Testis (tissue), 3 donors: ENCODE data around the gene MLYCD. TPM values are rescaled to one million over a fixed set of nuclear protein-coding genes. Genes with fewer than 3 reads are reported as not detected.

Experiments
- DNase-seq: peaks from one replicate; pipeline ENCODE4 v3.0.0-alpha.2; 2019
- H3K27ac ChIP-seq, 2 donors: fragments of 200-600 bp; sonication (generic); one replicate each; pipeline ENCODE4 v1.5.1; 2019
- H3K27me3 ChIP-seq: fragments of 200-600 bp; sonication (generic); one replicate; pipeline ENCODE4 v1.5.1; 2019
- H3K36me3 ChIP-seq: fragments of 200-600 bp; sonication (generic); one replicate; pipeline ENCODE4 v1.5.1; 2017; ENCODE audit warnings: low read depth; ENCODE audit errors: missing control alignments
- H3K4me1 ChIP-seq: fragments of 200-600 bp; sonication (generic); one replicate; pipeline ENCODE4 v1.5.1; 2019
- H3K4me3 ChIP-seq, 2 donors: fragments of 200-600 bp; sonication (generic); one replicate each; pipeline ENCODE4 v1.5.1; 2017 to 2019
- H3K9me3 ChIP-seq: fragments of 200-600 bp; sonication (generic); one replicate; pipeline ENCODE4 v1.5.1; 2017
- POLR2A ChIP-seq: fragments of 450-650 bp; IDR thresholded peaks from one replicate; pipeline ENCODE4 v1.6.1; 2017; ENCODE audit warnings: antibody characterized with exemption, mild to moderate bottlenecking, moderate library complexity
- WGBS, 2 donors: methylation state at CpG; one replicate each; pipeline ENCODE4 v1.1.5; 2018; 5-methylcytosine and 5-hydroxymethylcytosine counted together
- intact Hi-C: fragments of 100-400 bp; cut with DNase I; formaldehyde crosslinking; loops from one replicate; pipeline ENCODE4 v1.15.1; 2023; ENCODE audit warnings: low total_unique reads
- polyA plus RNA-seq: library from polyadenylated mRNA; stranded (reverse); fragments of 350-450 nt; fragmentation: Illumina TruSeq; extraction: RNeasy Lipid Tissue Mini Kit (QIAGEN cat#74804); gene quantifications from one replicate; pipeline ENCODE4 v1.2.3, GENCODE V29; 2014; ENCODE audit warnings: low read depth, low replicate concordance; ENCODE audit not compliant: insufficient read depth
- total RNA-seq, 2 donors: library from RNA; depleted of rRNA; stranded (reverse); fragments of >200 nt; gene quantifications; one replicate each; pipeline ENCODE4 v1.2.3, GENCODE V29; 2016
- TF ChIP-seq, protein P1 (sequence below), 3 experiments: fragments of 450-650 bp in 2 of 3; fragments of 200-600 bp in 1 of 3; sonication (generic) in 1 of 3; IDR thresholded peaks; one replicate each; pipeline ENCODE4 v1.5.1; 2016 to 2019; ENCODE audit warnings: antibody characterized with exemption in 3 of 3, mild to moderate bottlenecking in 2 of 3, moderate library complexity in 1 of 3

The MLYCD gene
- total and polyA plus RNA-seq, 3 donors from 2014 or later = 4.5 to 22.1 (median 15.1) TPM

- 27 to 38% methylated on average over 8 of the region's 8 CpGs for WGBS, 2 donors
- intact Hi-C loops = no loop called here
- no peak for TF ChIP-seq POLR2A
- TF ChIP-seq, protein P1, sequence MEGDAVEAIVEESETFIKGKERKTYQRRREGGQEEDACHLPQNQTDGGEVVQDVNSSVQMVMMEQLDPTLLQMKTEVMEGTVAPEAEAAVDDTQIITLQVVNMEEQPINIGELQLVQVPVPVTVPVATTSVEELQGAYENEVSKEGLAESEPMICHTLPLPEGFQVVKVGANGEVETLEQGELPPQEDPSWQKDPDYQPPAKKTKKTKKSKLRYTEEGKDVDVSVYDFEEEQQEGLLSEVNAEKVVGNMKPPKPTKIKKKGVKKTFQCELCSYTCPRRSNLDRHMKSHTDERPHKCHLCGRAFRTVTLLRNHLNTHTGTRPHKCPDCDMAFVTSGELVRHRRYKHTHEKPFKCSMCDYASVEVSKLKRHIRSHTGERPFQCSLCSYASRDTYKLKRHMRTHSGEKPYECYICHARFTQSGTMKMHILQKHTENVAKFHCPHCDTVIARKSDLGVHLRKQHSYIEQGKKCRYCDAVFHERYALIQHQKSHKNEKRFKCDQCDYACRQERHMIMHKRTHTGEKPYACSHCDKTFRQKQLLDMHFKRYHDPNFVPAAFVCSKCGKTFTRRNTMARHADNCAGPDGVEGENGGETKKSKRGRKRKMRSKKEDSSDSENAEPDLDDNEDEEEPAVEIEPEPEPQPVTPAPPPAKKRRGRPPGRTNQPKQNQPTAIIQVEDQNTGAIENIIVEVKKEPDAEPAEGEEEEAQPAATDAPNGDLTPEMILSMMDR (IDR thresholded peaks at IDR 0.05) = no peak
- no peaks in the 10 kb centered on the region for H3K36me3 ChIP-seq
- no peak overlapping the region for H3K27ac ChIP-seq
- H3K27me3 ChIP-seq = no peaks in the 10 kb centered on the region
- no peak overlapping the region for H3K4me3 ChIP-seq
- H3K9me3 ChIP-seq = no peaks in the 10 kb centered on the region
- H3K4me1 ChIP-seq = peaks cover 20% of the 10 kb centered on the region
- DNase-seq = no peak
Observed at GRCh38 chr16:83951544-83951943, 52.6 kb downstream of the MLYCD start.

DNA sequence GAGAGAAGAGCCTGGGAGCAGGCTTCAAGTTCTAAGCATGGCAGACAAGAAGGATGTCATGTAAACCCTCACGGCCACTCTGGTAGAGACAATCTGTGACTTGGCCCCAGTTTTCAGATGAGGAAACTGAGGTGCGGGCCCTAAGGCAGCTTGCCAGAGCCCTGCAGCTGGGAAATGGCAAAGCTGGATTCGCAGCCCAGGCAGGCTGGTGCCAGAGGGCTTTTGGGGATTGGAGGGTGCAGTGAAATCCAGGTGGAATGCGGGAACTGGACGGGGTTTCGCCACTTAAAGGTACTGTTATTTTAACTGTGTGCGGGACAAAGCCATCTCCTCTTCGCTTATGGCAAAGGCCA is 53.6 kb downstream of the MLYCD start:
- H3K4me3 ChIP-seq = peak overlapping the region in 1 of 2 donors; percentile 71
- peaks cover 20% of the 10 kb centered on the region for H3K4me1 ChIP-seq
- peak overlapping the region; percentile 84 to 89 for H3K27ac ChIP-seq
- no peak for DNase-seq
- intact Hi-C loops = no loop called here
- TF ChIP-seq POLR2A = no peak
- TF ChIP-seq, protein P1 (IDR thresholded peaks at IDR 0.05) = no peak
- H3K36me3 ChIP-seq = no peaks in the 10 kb centered on the region
- H3K9me3 ChIP-seq = no peaks in the 10 kb centered on the region
- no peaks in the 10 kb centered on the region for H3K27me3 ChIP-seq
- WGBS, 2 donors = 6 to 11% methylated on average over 7 to 8 of the region's 8 CpGs

DNA sequence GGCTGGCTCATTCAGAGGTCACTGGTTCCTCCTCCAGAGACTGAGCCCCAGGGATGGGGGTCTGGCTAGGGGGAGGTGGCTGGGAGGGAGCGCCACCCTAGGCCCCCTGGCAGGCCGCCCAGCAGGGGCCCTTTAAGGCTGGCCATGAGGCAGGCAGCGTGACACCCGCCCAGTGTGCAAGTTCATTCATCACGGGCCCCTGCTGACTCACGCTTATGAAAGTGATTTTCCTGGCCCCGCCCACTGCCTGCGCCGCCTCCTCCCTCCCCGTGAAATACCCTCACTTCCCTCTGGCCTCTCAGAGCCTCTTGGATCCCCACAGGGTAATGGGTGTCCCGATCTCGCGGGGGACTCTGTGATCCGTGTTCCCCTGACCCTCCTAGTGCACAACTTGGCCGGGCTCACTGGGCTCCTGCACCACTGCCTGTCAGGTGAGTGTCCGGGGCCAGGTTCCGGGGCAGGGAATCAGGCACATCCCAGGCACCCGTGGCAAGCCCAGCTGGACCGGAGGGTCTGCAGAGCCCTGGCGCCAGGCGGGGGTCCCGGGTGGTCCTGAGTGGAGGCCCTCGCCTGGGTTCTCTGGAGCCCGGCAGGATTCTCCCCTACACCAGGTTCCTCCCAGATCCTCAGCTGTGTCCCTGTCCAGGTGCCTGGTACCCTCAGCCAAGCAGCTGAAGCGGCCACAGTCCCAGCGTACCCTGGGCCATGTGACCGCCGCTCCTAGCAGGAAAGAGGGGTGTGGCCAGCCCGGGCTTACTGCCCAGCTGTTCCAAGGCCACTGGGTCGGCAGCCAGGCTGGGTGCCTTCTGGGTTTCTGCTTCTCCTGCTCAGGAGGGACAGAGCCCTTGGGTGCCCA is 54.3 kb downstream of the MLYCD start, which contains the start of gene OSGIN1:
TSS of gene OSGIN1 (plus strand) at position 301 of the 856 bp plus-strand sequence. CDS start 4,432 bp downstream, outside the sequence.
- Histone ChIP-seq H3K36me3 (no peaks in the 10 kb centered on the region), H3K4me3 (peak within 1 kb of the TSS; percentile 53 to 71), H3K9me3 (no peaks in the 10 kb centered on the region), H3K27me3 (no peaks in the 10 kb centered on the region), H3K27ac (peak within 1 kb of the TSS; percentile 84 to 89), H3K4me1 (peaks cover 20% of the 10 kb centered on the region)
- intact Hi-C loops = no loop called here
- WGBS, 2 donors = 0% methylated on average over 7 to 30 of the region's 30 CpGs
- TF ChIP-seq POLR2A = peak; percentile 39
- TF ChIP-seq, protein P1 (IDR thresholded peaks at IDR 0.05) = peak in 1 of 3 experiments; percentile 15
- peak; percentile 97 for DNase-seq

DNA sequence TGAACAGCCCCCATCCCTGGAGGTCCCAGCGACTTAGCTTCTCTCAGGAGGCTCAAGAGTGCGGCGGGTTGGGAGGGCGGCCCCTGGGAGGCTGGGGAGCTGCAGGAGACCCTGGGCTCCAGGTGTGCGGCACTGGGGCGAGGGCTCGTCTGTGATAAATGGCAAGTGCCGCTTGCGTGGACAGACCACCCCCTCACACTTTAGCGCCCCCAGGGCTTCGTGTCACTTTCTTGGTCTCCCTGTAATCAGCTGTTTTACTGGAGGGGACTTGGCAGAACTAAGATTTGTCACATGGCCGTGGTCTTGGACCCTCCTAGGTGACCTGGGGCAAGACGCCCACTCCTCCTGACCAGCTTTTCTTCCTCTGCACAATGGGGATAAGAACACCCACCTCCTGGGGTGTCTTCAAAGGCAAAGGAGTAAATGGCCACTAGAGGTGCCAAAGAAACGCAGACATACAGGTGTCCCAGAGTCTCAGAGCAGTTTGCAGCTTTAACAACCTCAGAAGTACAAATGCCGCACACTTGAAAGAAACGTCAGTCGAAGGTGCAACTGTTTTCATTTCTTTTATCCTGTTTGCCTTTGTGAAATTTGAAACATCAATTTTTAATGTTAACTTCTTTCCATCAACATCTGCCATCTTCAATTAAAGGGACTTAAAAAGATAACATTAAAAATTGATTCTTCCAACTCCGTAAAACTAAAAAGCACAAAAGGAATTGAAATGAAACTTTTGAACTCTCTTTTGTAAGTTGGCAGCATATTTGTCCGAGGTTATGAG is 55.1 kb downstream of the MLYCD start:
- Histone ChIP-seq H3K9me3 (no peaks in the 10 kb centered on the region), H3K27ac (peak overlapping the region; percentile 84 to 89), H3K4me1 (peaks cover 24% of the 10 kb centered on the region), H3K36me3 (no peaks in the 10 kb centered on the region), H3K4me3 (peak overlapping the region; percentile 53 to 71), H3K27me3 (no peaks in the 10 kb centered on the region)
- intact Hi-C loops = no loop called here
- TF ChIP-seq, protein P1 (IDR thresholded peaks at IDR 0.05) = peak; percentile 35 to 44 (median 37)
- TF ChIP-seq POLR2A = no peak
- 24 to 27% methylated on average over 13 to 19 of the region's 19 CpGs for WGBS, 2 donors
- peak; percentile 48 for DNase-seq
